Naive thymus-derived CD4-positive, alpha-beta T cell (primary cell): ENCODE measurements around the gene UCHL5. TPM values are rescaled to one million over a fixed set of nuclear protein-coding genes. Genes with fewer than 3 reads are reported as not detected.

Source experiments
- ATAC-seq: fragments of 150-1000 bp; cut with Tn5 transposase; 2 replicates; pipeline ENCODE4 v1.10.0; 2021; ENCODE audit warnings: mild to moderate bottlenecking, moderate library complexity
- CTCF ChIA-PET: fragments of 350-600 bp; sonication (Branson Sonifier 250); formaldehyde crosslinking; loops from one replicate; lab custom pipeline; 2021; ENCODE audit warnings: antibody characterized with exemption; lab: Charles Lee
- POLR2A ChIA-PET: fragments of 350-600 bp; sonication (Branson Sonifier 250); formaldehyde crosslinking; loops from one replicate; lab custom pipeline; 2021; ENCODE audit warnings: antibody characterized with exemption, inconsistent platforms; lab: Charles Lee
- DNase-seq, 9 donors: peaks; one replicate each; pipeline versions ENCODE4 v3.0.0 to v3.0.0-alpha.2; 2020 to 2022; ENCODE audit warnings: mixed read lengths in 1 of 9
- H3K27ac ChIP-seq: one replicate; pipeline ENCODE4 v1.7.0; 2013; ENCODE audit warnings: mild to moderate bottlenecking, low read depth, low read length, moderate library complexity
- H3K27me3 ChIP-seq, 2 donors: one replicate each; pipeline ENCODE4 v1.7.0; 2013; ENCODE audit warnings: low read length in 2 of 2, mild to moderate bottlenecking in 2 of 2, moderate library complexity in 2 of 2; ENCODE audit not compliant: control insufficient read depth in 2 of 2, insufficient read depth in 2 of 2
- H3K36me3 ChIP-seq, 3 experiments: 1 replicate in 2 of 3; 2 replicates in 1 of 3; pipeline ENCODE4 v1.7.0; 2013; ENCODE audit warnings: low read length in 3 of 3, mild to moderate bottlenecking in 3 of 3, moderate library complexity in 1 of 3; ENCODE audit not compliant: insufficient read depth in 3 of 3, control insufficient read depth in 2 of 3
- H3K4me1 ChIP-seq, 2 donors: one replicate each; pipeline ENCODE4 v1.7.0; 2013; ENCODE audit warnings: low read length in 2 of 2, mild to moderate bottlenecking in 2 of 2, moderate library complexity in 1 of 2; ENCODE audit not compliant: control insufficient read depth in 2 of 2, insufficient read depth in 2 of 2
- H3K4me3 ChIP-seq: 2 replicates; pipeline ENCODE4 v1.7.0; 2013; ENCODE audit warnings: mild to moderate bottlenecking, low read length
- H3K9me3 ChIP-seq, 3 experiments: 1 replicate in 2 of 3; 2 replicates in 1 of 3; pipeline ENCODE4 v1.7.0; 2013; ENCODE audit warnings: low read length in 3 of 3; ENCODE audit not compliant: control insufficient read depth in 2 of 3
- H3K27ac Mint-ChIP-seq, 9 donors: one replicate each; pipeline ENCODE4 v1.8.0; 2020 to 2022; ENCODE audit warnings: mixed read lengths in 9 of 9, mild to moderate bottlenecking in 8 of 9, moderate library complexity in 5 of 9, inconsistent platforms in 2 of 9
- H3K27me3 Mint-ChIP-seq, 5 donors: one replicate each; pipeline ENCODE4 v1.8.0; 2021 to 2022; ENCODE audit warnings: mixed read lengths in 5 of 5, mild to moderate bottlenecking in 1 of 5
- H3K36me3 Mint-ChIP-seq, 5 donors: one replicate each; pipeline ENCODE4 v1.8.0; 2020 to 2022; ENCODE audit warnings: mixed read lengths in 5 of 5, mild to moderate bottlenecking in 3 of 5, inconsistent platforms in 1 of 5
- H3K4me1 Mint-ChIP-seq, 7 donors: one replicate each; pipeline ENCODE4 v1.8.0; 2020 to 2022; ENCODE audit warnings: mixed read lengths in 7 of 7, mild to moderate bottlenecking in 3 of 7, inconsistent platforms in 1 of 7
- H3K4me3 Mint-ChIP-seq, 10 donors: one replicate each; pipeline ENCODE4 v1.8.0; 2020 to 2022; ENCODE audit warnings: mild to moderate bottlenecking in 10 of 10, mixed read lengths in 10 of 10, moderate library complexity in 6 of 10, inconsistent platforms in 2 of 10
- H3K9me3 Mint-ChIP-seq, 11 donors: one replicate each; pipeline ENCODE4 v1.8.0; 2020 to 2022; ENCODE audit warnings: mixed read lengths in 11 of 11, mild to moderate bottlenecking in 4 of 11, inconsistent platforms in 1 of 11, moderate library complexity in 1 of 11
- intact Hi-C, 2 donors: fragments of 100-400 bp; cut with micrococcal nuclease; formaldehyde crosslinking; loops; one replicate each; pipeline ENCODE4 v1.15.1; 2023
- polyA plus RNA-seq, 2 donors: library from polyadenylated mRNA; unstranded; fragments of 300-500 nt; fragmentation: Illumina TruSeq; gene quantifications; one replicate each; pipeline ENCODE4 v1.2.3, GENCODE V29; 2021
- total RNA-seq, 6 experiments: library from RNA in 5 of 6; stranded (reverse) in 5 of 6; gene quantifications; 1 replicate in 5 of 6; 2 replicates in 1 of 6; pipeline ENCODE4 v1.2.3 and lab custom pipeline; 2021 to 2026

UCHL5 gene
- total and polyA plus RNA-seq, 7 experiments from 2014 or later = 20.2 to 58.2 (median 37.4) TPM

GRCh38 chr1:193085263-193085662 lies 26.1 kb upstream of the UCHL5 start:
- DNase-seq (no peak), ATAC-seq (no peak)
- Mint-ChIP-seq H3K4me3 (no peak overlapping the region), H3K27ac (peak overlapping the region in 1 of 9 donors; percentile 57), H3K4me1 (no peaks in the 10 kb centered on the region), H3K9me3 (no peaks in the 10 kb centered on the region), H3K27me3 (no peaks in the 10 kb centered on the region), H3K36me3 (peaks cover 0 to 31% (median 21%) of the 10 kb centered on the region in 5 donors)
- POLR2A ChIA-PET = interaction anchor here (2.2 kb wide), 1 partner anchor 27 kb away, joined by 7 read pairs; the partner anchor contains the start of genes RO60 and UCHL5
- CTCF ChIA-PET = no interaction called here
- Histone ChIP-seq H3K9me3 (no peaks in the 10 kb centered on the region), H3K4me1 (no peaks in the 10 kb centered on the region), H3K36me3 (peaks cover 9 to 48% (median 13%) of the 10 kb centered on the region in 3 experiments), H3K27ac (no peak overlapping the region), H3K27me3 (no peaks in the 10 kb centered on the region), H3K4me3 (no peak overlapping the region)
- intact Hi-C loops = loop anchor here in 1 of 2 donors (1.0 to 5.0 kb wide), 2 partner anchors 14 to 37 kb away; partner anchors contain the start of gene CDC73

DNA sequence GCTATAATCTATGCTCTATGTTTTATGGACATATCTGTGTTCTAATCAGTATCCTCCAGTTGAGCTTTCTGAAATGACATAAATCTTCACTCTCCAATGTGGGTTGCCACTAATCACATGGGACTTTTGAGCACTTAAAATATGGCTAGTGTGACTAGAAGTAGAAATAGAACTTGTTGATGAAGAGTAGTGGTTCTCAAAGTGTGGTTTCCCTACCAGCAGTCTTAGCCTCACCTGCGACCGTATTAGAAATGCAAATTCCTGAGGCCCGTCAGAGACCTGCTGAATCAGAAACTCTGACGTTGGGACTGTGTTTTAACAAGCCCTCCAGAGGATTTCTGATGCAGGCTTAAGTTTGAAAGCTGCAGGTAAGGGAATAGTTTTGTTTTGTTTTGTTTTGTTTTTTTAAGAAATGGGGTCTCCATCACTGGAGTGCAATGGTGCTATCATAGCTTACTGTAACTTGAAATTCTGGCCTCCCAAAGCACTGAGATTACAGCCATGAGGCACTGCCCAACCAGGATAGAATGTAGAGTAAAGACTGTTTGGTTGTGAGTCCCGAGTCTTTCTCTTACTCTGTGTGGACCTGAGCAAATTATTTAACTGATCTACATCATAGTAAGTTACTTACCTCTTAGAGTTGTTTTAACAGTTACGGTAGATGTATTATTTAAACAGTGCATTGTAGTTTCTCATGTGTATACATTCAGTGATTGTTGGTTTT lies 24.4 kb upstream of the UCHL5 start:
- DNase-seq (no peak), ATAC-seq (no peak)
- Histone ChIP-seq H3K36me3 (peaks cover 9 to 58% (median 13%) of the 10 kb centered on the region in 3 experiments), H3K9me3 (no peaks in the 10 kb centered on the region), H3K4me3 (no peak overlapping the region), H3K4me1 (no peaks in the 10 kb centered on the region), H3K27me3 (no peaks in the 10 kb centered on the region), H3K27ac (no peak overlapping the region)
- Mint-ChIP-seq H3K4me3 (no peak overlapping the region), H3K9me3 (no peaks in the 10 kb centered on the region), H3K27ac (no peak overlapping the region), H3K4me1 (no peaks in the 10 kb centered on the region), H3K27me3 (no peaks in the 10 kb centered on the region), H3K36me3 (peaks cover 0 to 39% (median 33%) of the 10 kb centered on the region in 5 donors)
- POLR2A ChIA-PET = interaction anchor here (1.0 to 2.2 kb wide), 2 partner anchors 25 to 273 kb away, joined by 3 to 7 read pairs; partner anchors contain the start of genes RO60 and UCHL5
- intact Hi-C loops = no loop called here
- CTCF ChIA-PET = no interaction called here

GRCh38 chr1:193079187-193079586 lies 20.0 kb upstream of the UCHL5 start:
- H3K4me3 Mint-ChIP-seq = no peak overlapping the region
- Histone ChIP-seq H3K36me3 (peaks cover 9 to 50% (median 13%) of the 10 kb centered on the region in 3 experiments), H3K27me3 (no peaks in the 10 kb centered on the region), H3K9me3 (no peaks in the 10 kb centered on the region), H3K27ac (no peak overlapping the region), H3K4me1 (no peaks in the 10 kb centered on the region), H3K4me3 (no peak overlapping the region)
- no peaks in the 10 kb centered on the region for H3K27me3 Mint-ChIP-seq
- H3K4me1 Mint-ChIP-seq = peaks cover 0 to 16% (median 2%) of the 10 kb centered on the region in 7 donors
- H3K36me3 Mint-ChIP-seq = peaks cover 6 to 49% (median 45%) of the 10 kb centered on the region in 5 donors
- H3K9me3 Mint-ChIP-seq = peaks cover 0 to 11% (median 0%) of the 10 kb centered on the region in 11 donors
- no peak for ATAC-seq
- POLR2A ChIA-PET = no interaction called here
- intact Hi-C loops = no loop called here
- H3K27ac Mint-ChIP-seq = no peak overlapping the region
- DNase-seq = no peak
- CTCF ChIA-PET = interaction anchor here (0.7 kb wide), 1 partner anchor 8 kb away, joined by 3 read pairs; no protein-coding TSS in a partner anchor

- intact Hi-C loops = no loop called here
- Mint-ChIP-seq H3K27ac (no peak overlapping the region), H3K36me3 (peaks cover 6 to 51% (median 44%) of the 10 kb centered on the region in 5 donors), H3K4me1 (peaks cover 0 to 17% (median 2%) of the 10 kb centered on the region in 7 donors), H3K9me3 (peaks cover 0 to 11% (median 0%) of the 10 kb centered on the region in 11 donors), H3K4me3 (no peak overlapping the region), H3K27me3 (no peaks in the 10 kb centered on the region)
- POLR2A ChIA-PET = no interaction called here
- H3K36me3 ChIP-seq = peaks cover 2 to 38% (median 3%) of the 10 kb centered on the region in 3 experiments
- CTCF ChIA-PET = no interaction called here
- no peak overlapping the region for H3K4me3 ChIP-seq
- H3K4me1 ChIP-seq = no peaks in the 10 kb centered on the region
- no peaks in the 10 kb centered on the region for H3K9me3 ChIP-seq
- DNase-seq = no peak
- H3K27me3 ChIP-seq = no peaks in the 10 kb centered on the region
- no peak overlapping the region for H3K27ac ChIP-seq
- ATAC-seq = no peak
Measured at GRCh38 chr1:193077991-193078390, 18.8 kb upstream of the UCHL5 start.

GRCh38 chr1:193070942-193071341 lies 11.8 kb upstream of the UCHL5 start:
- peak overlapping the region in 7 of 9 donors; percentile 24 to 88 (median 43) for H3K27ac Mint-ChIP-seq
- ATAC-seq (peak; percentile 46), DNase-seq (peak in 1 of 9 donors; percentile 10)
- CTCF ChIA-PET = no interaction called here
- Histone ChIP-seq H3K36me3 (no peaks in the 10 kb centered on the region), H3K27ac (peak overlapping the region; percentile 20), H3K4me1 (peaks cover 8 to 25% of the 10 kb centered on the region in 2 donors), H3K9me3 (no peaks in the 10 kb centered on the region), H3K4me3 (no peak overlapping the region), H3K27me3 (no peaks in the 10 kb centered on the region)
- H3K27me3 Mint-ChIP-seq = no peaks in the 10 kb centered on the region
- H3K4me1 Mint-ChIP-seq = peaks cover 21 to 68% (median 46%) of the 10 kb centered on the region in 7 donors
- POLR2A ChIA-PET = interaction anchor here (1.5 to 1.6 kb wide), 2 partner anchors 9 to 12 kb away, joined by 4 to 6 read pairs; partner anchors contain the start of genes RO60 and UCHL5
- intact Hi-C loops = loop anchor here in 1 of 2 donors (1.0 kb wide), 2 partner anchors 12 to 14 kb away; partner anchors contain the start of genes RO60 and UCHL5
- peaks cover 0 to 28% (median 17%) of the 10 kb centered on the region in 5 donors for H3K36me3 Mint-ChIP-seq
- peaks cover 0 to 1% (median 0%) of the 10 kb centered on the region in 11 donors for H3K9me3 Mint-ChIP-seq
- peak overlapping the region in 2 of 10 donors; percentile 20 to 23 for H3K4me3 Mint-ChIP-seq

DNA sequence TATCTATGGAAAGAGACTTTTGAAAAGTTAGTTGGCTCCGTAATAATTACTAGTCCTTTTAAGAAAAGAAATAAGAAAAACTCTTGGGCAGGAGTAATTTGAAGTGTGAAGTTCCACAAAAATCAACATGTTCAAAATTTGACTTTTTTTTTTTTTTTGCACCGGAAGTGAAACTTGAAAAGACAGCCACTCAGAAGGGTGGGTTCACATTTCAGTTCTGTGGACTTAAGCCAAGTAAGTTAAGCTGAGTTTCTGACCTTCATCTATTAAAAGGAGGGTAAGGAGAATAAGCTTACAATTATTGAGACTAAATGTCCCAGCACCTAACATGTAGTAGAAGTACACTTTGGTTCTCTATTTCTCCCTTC lies 11.2 kb upstream of the UCHL5 start:
- peaks cover 0 to 1% (median 0%) of the 10 kb centered on the region in 11 donors for H3K9me3 Mint-ChIP-seq
- H3K9me3 ChIP-seq = no peaks in the 10 kb centered on the region
- no peaks in the 10 kb centered on the region for H3K36me3 ChIP-seq
- H3K4me1 ChIP-seq = peaks cover 8 to 25% of the 10 kb centered on the region in 2 donors
- ChIA-PET POLR2A (interaction anchor here (1.5 to 1.6 kb wide), 2 partner anchors 8 to 11 kb away, joined by 4 to 6 read pairs; partner anchors contain the start of genes RO60 and UCHL5), CTCF (no interaction called here)
- intact Hi-C loops = loop anchor here in 1 of 2 donors (1.0 kb wide), 1 partner anchor 11 kb away; the partner anchor contains the start of genes RO60 and UCHL5
- no peak overlapping the region for H3K27ac ChIP-seq
- peak overlapping the region in 8 of 9 donors; percentile 5 to 83 (median 72) for H3K27ac Mint-ChIP-seq
- peak overlapping the region in 2 of 10 donors; percentile 3 to 30 for H3K4me3 Mint-ChIP-seq
- peaks cover 0 to 24% (median 14%) of the 10 kb centered on the region in 5 donors for H3K36me3 Mint-ChIP-seq
- H3K27me3 ChIP-seq = no peaks in the 10 kb centered on the region
- DNase-seq (no peak), ATAC-seq (no peak)
- H3K27me3 Mint-ChIP-seq = no peaks in the 10 kb centered on the region
- peaks cover 26 to 68% (median 52%) of the 10 kb centered on the region in 7 donors for H3K4me1 Mint-ChIP-seq
- H3K4me3 ChIP-seq = no peak overlapping the region
